SK-N-DZ (cell line): ENCODE measurements around the gene CAPG.
"Not testable (repeated sequence)": the region's sequence is repeated elsewhere in the genome, so short reads cannot be mapped to it uniquely, and the experiment has no call there.

Source experiments
- DNase-seq: peaks from one replicate; pipeline ENCODE4 v3.0.0-alpha.2; 2015; ENCODE audit warnings: low spot score
- small RNA-seq, 2 experiments: library from RNA; depleted of rRNA; stranded (forward); fragments of <200 nt; gene quantifications; one replicate each; pipeline ENCODE3, GENCODE V24; 2014

Gene CAPG

GRCh38 chr2:85362653-85363387 lies 47.3 kb downstream of the CAPG start:
- not testable (repeated sequence) for DNase-seq

GRCh38 chr2:85357736-85358135 lies 52.4 kb downstream of the CAPG start:
- no peak for DNase-seq

- no peak for DNase-seq
Measured at GRCh38 chr2:85356186-85356585, 54.0 kb downstream of the CAPG start.

GRCh38 chr2:85355521-85355920 lies 54.6 kb downstream of the CAPG start:
- DNase-seq, result no peak

GRCh38 chr2:85355073-85355410 lies 55.1 kb downstream of the CAPG start:
- no peak for DNase-seq

GRCh38 chr2:85354286-85355072 lies 55.7 kb downstream of the CAPG start, which contains the start of the genes ELMOD3 and RETSAT:
TSS of gene ELMOD3 (plus strand) at chr2:85354769. CDS start at chr2:85357199, 2,430 bp downstream.
TSS of gene RETSAT (minus strand) at chr2:85354528. CDS start at chr2:85354507, 21 bp downstream.
- peak; percentile 99 for DNase-seq

GRCh38 chr2:85353876-85354285 lies 56.3 kb downstream of the CAPG start:
- no peak for DNase-seq

- DNase-seq, result no peak
Measured at GRCh38 chr2:85347599-85347998, 62.6 kb downstream of the CAPG start.

Small RNA genes lying within 50 kb of the gene (small RNA-seq; reads per million reads assigned to genes)
- gene AC062037.1, result 0 reads per million in 2 experiments
- gene AC062037.2, result 0 reads per million in 2 experiments
- 0 reads per million in 2 experiments for gene RF00019
- 0 reads per million in 2 experiments for gene RN7SL113P
- gene RN7SL251P, result 0 reads per million in 2 experiments
